OCI-LY1 (cell line): ENCODE results near the gene SLC12A6.

Experiments used
- H2AFZ ChIP-seq: fragments of 200-600 bp; sonication (generic), shearing (Covaris generic); 2 replicates; pipeline ENCODE4 v1.6.0; 2014; ENCODE audit warnings: antibody characterized with exemption, mild to moderate bottlenecking, low read length
- H3F3A ChIP-seq: fragments of 200-600 bp; sonication (generic), shearing (Covaris generic); 2 replicates; pipeline ENCODE4 v1.6.0; 2014; ENCODE audit warnings: mild to moderate bottlenecking, antibody characterized with exemption, low read length, moderate library complexity; ENCODE audit not compliant: insufficient read depth
- H3K27ac ChIP-seq: fragments of 200-600 bp; sonication (generic); 2 replicates; pipeline ENCODE4 v1.5.1; 2014; ENCODE audit warnings: low read length, mixed run types, mild to moderate bottlenecking, low read depth; ENCODE audit not compliant: poor library complexity, severe bottlenecking
- H3K27me3 ChIP-seq: fragments of 200-600 bp; sonication (generic); 2 replicates; pipeline ENCODE4 v1.6.0; 2014; ENCODE audit warnings: antibody characterized with exemption, mild to moderate bottlenecking, low read length, moderate library complexity; ENCODE audit not compliant: insufficient read depth
- H3K36me3 ChIP-seq: fragments of 200-600 bp; sonication (generic); 2 replicates; pipeline ENCODE4 v1.6.1; 2014; ENCODE audit warnings: mild to moderate bottlenecking, antibody characterized with exemption, low read length, moderate library complexity, mixed read lengths; ENCODE audit not compliant: insufficient read depth
- H3K4me1 ChIP-seq: fragments of 200-600 bp; sonication (generic); 2 replicates; pipeline ENCODE4 v1.5.1; 2014; ENCODE audit warnings: mild to moderate bottlenecking, low read length, moderate library complexity; ENCODE audit not compliant: insufficient read depth, severe bottlenecking
- H3K4me2 ChIP-seq: fragments of 200-600 bp; sonication (generic), shearing (Covaris generic); 2 replicates; pipeline ENCODE4 v1.6.1; 2014; ENCODE audit warnings: low read length
- H3K4me3 ChIP-seq: fragments of 200-600 bp; sonication (generic); 2 replicates; pipeline ENCODE4 v1.5.1; 2014; ENCODE audit warnings: low read length, low read depth, mild to moderate bottlenecking, mixed read lengths; ENCODE audit not compliant: poor library complexity, severe bottlenecking
- H3K79me2 ChIP-seq: fragments of 200-600 bp; shearing (Covaris generic); 2 replicates; pipeline ENCODE4 v1.6.1; 2016; ENCODE audit warnings: mixed run types, low read length, mixed read lengths; ENCODE audit not compliant: insufficient read depth
- H3K9ac ChIP-seq: fragments of 200-600 bp; sonication (generic), shearing (Covaris generic); 2 replicates; pipeline ENCODE4 v1.6.1; 2014; ENCODE audit warnings: mild to moderate bottlenecking, low read length, mixed read lengths
- H3K9me2 ChIP-seq: fragments of 200-600 bp; sonication (generic), shearing (Covaris generic); 2 replicates; pipeline ENCODE4 v1.6.1; 2014; ENCODE audit warnings: low read depth, mild to moderate bottlenecking, low read length, mixed read lengths
- H3K9me3 ChIP-seq: fragments of 200-600 bp; shearing (Covaris generic); 2 replicates; pipeline ENCODE4 v1.6.1; 2014; ENCODE audit warnings: low read length, mixed read lengths
- H4K20me1 ChIP-seq: fragments of 200-600 bp; sonication (generic), shearing (Covaris generic); 2 replicates; pipeline ENCODE4 v1.6.0; 2016; ENCODE audit warnings: mild to moderate bottlenecking, low read length; ENCODE audit not compliant: insufficient read depth
- CTCF ChIP-seq: fragments of 200-600 bp; sonication (generic), shearing (Covaris generic); IDR thresholded peaks from 2 replicates; pipeline ENCODE4 v1.5.1; 2017; ENCODE audit warnings: mild to moderate bottlenecking, antibody characterized with exemption, low read length, moderate library complexity, mixed read lengths
- EZH2 ChIP-seq: fragments of 200-600 bp; sonication (generic), shearing (Covaris generic); IDR thresholded peaks from 2 replicates; pipeline ENCODE4 v1.8.0; 2017; ENCODE audit warnings: borderline replicate concordance, mixed run types, mild to moderate bottlenecking, antibody characterized with exemption, low read length, moderate library complexity, mixed read lengths

SLC12A6 gene

DNA sequence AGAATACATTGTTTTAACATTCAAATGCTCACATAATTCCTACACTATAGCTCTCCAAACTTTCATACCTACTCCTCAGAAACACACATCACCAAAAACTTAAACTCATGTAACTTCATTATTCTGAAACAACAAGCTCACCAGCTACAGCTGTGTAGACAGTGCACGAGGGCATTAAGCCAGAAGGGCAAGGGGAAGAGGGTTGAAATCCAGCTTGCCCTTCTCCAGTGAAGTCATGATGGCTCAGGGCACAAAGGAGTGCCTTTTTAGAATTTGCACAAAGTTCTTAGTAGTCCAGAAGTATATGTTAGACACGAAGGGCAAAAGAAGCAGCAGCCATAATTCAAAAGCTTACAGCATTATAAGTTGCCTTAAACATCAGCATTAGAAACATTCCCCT, 8.6 kb downstream of the SLC12A6 start:
- H3K79me2 ChIP-seq, result no peaks in the 10 kb centered on the region
- TF ChIP-seq EZH2 (no peak), CTCF (no peak)

DNA sequence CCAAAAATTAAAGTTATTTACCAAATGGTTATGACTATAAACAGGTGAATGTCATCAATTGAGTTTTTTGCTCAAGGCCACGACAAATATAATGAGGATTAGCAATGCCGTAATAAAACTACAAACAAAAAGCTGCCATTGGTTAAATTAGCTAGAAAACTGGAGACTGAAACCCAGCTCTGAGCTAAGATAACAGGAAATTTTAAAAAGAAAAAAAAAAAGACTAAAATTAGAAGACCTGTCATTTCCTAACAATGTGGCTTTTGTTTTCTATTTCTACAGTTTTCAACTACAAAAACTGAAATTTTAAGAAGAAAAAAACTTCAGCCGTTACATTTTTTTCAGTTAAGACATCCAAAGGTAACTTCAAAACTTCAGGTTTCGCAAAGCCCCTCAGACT, 9.7 kb downstream of the SLC12A6 start:
- H3K27ac ChIP-seq, result no peak overlapping the region
- no peak overlapping the region for H3K9ac ChIP-seq
- no peak overlapping the region for H3K4me2 ChIP-seq

More for the DNA sequence above, 8.6 kb downstream of the SLC12A6 start:
- H3K9me3 ChIP-seq, result no peaks in the 10 kb centered on the region
- no peaks in the 10 kb centered on the region for H4K20me1 ChIP-seq
- no peaks in the 10 kb centered on the region for H3F3A ChIP-seq
- no peak overlapping the region for H3K4me3 ChIP-seq
- no peaks in the 10 kb centered on the region for H3K27me3 ChIP-seq
- no peak overlapping the region for H3K27ac ChIP-seq
- no peaks in the 10 kb centered on the region for H3K9me2 ChIP-seq
- H3K4me2 ChIP-seq, result no peak overlapping the region
- H3K4me1 ChIP-seq, result no peaks in the 10 kb centered on the region
- no peak overlapping the region for H3K9ac ChIP-seq
- H3K36me3 ChIP-seq, result no peaks in the 10 kb centered on the region
- H2AFZ ChIP-seq, result no peak overlapping the region

DNA sequence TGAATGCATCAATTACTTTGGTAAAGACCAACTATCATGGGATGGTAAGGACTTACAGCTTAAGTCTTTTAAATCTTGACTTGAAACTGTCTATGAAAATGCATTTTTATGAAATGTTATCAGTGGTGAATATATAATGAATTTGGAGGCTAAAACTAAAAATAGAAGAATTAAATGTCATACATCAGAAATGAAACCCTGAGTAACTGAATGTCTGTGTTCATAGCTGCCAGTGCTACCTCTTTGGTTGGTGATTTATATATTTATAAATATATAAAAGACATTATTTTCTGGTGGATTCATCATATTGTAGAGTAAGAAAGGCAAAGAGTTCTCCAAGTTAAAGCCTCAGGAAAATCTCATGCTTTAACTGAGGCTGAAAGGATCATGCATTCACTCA, 12.2 kb downstream of the SLC12A6 start:
- TF ChIP-seq EZH2, result no peak
- TF ChIP-seq CTCF, result no peak
- Histone ChIP-seq H3K4me1 (no peaks in the 10 kb centered on the region), H4K20me1 (no peaks in the 10 kb centered on the region), H3F3A (no peaks in the 10 kb centered on the region), H3K4me3 (no peak overlapping the region), H3K4me2 (no peak overlapping the region), H2AFZ (no peak overlapping the region), H3K9me3 (no peaks in the 10 kb centered on the region), H3K79me2 (no peaks in the 10 kb centered on the region), H3K27ac (no peak overlapping the region), H3K9ac (no peak overlapping the region), H3K27me3 (no peaks in the 10 kb centered on the region), H3K36me3 (no peaks in the 10 kb centered on the region), H3K9me2 (no peaks in the 10 kb centered on the region)

More for the DNA sequence above, 9.7 kb downstream of the SLC12A6 start:
- H3K27me3 ChIP-seq, result no peaks in the 10 kb centered on the region
- H4K20me1 ChIP-seq, result no peaks in the 10 kb centered on the region
- no peaks in the 10 kb centered on the region for H3K4me1 ChIP-seq
- no peak overlapping the region for H2AFZ ChIP-seq
- no peak overlapping the region for H3K4me3 ChIP-seq
- no peaks in the 10 kb centered on the region for H3K9me3 ChIP-seq
- no peaks in the 10 kb centered on the region for H3K36me3 ChIP-seq
- TF ChIP-seq CTCF, result no peak
- no peak for TF ChIP-seq EZH2
- H3F3A ChIP-seq, result no peaks in the 10 kb centered on the region
- no peaks in the 10 kb centered on the region for H3K79me2 ChIP-seq
- no peaks in the 10 kb centered on the region for H3K9me2 ChIP-seq
